HL-60 (cell line): ENCODE data around the gene SLC45A1.

Experiments
- DNase-seq, 2 experiments: peaks; one replicate each; pipeline ENCODE4 v3.0.0-alpha.2; 2010 to 2020; ENCODE audit warnings: low read depth in 1 of 2, low spot score in 1 of 2
- H3K27ac ChIP-seq: fragments of 250-450 bp; sonication (Bioruptor Pico); replicated peaks from 2 replicates; pipeline ENCODE4 v1.5.1; 2020; ENCODE audit warnings: mild to moderate bottlenecking, moderate library complexity
- H3K27me3 ChIP-seq: fragments of 250-450 bp; sonication (Bioruptor Pico); 2 replicates; pipeline ENCODE4 v1.5.1; 2021; ENCODE audit warnings: mild to moderate bottlenecking, moderate library complexity; ENCODE audit not compliant: insufficient read depth, poor library complexity, severe bottlenecking
- H3K4me3 ChIP-seq: replicated peaks from 2 replicates; pipeline ENCODE4 v1.5.1; 2011; ENCODE audit warnings: mild to moderate bottlenecking, control low read depth, low read length; ENCODE audit not compliant: insufficient read depth
- GABPA ChIP-seq: IDR thresholded peaks from 2 replicates; pipeline ENCODE4 v1.6.1; 2012; ENCODE audit warnings: low read depth
- POLR2AphosphoS5 ChIP-seq: IDR thresholded peaks from 2 replicates; pipeline ENCODE4 v1.6.1; 2012; ENCODE audit warnings: low read depth
- SPI1 ChIP-seq: IDR thresholded peaks from 2 replicates; pipeline ENCODE4 v1.6.1; 2012; ENCODE audit warnings: low read depth, mild to moderate bottlenecking, borderline replicate concordance
- TF ChIP-seq, protein P1 (sequence below): IDR thresholded peaks from 2 replicates; pipeline ENCODE4 v1.6.1; 2012; ENCODE audit warnings: low read depth; ENCODE audit not compliant: insufficient replicate concordance
- TF ChIP-seq, protein P2 (sequence below): IDR thresholded peaks from one replicate; pipeline ENCODE4 v1.5.1; 2011; ENCODE audit warnings: low read length, control low read depth, inconsistent platforms; ENCODE audit not compliant: insufficient read depth

Gene SLC45A1

DNA sequence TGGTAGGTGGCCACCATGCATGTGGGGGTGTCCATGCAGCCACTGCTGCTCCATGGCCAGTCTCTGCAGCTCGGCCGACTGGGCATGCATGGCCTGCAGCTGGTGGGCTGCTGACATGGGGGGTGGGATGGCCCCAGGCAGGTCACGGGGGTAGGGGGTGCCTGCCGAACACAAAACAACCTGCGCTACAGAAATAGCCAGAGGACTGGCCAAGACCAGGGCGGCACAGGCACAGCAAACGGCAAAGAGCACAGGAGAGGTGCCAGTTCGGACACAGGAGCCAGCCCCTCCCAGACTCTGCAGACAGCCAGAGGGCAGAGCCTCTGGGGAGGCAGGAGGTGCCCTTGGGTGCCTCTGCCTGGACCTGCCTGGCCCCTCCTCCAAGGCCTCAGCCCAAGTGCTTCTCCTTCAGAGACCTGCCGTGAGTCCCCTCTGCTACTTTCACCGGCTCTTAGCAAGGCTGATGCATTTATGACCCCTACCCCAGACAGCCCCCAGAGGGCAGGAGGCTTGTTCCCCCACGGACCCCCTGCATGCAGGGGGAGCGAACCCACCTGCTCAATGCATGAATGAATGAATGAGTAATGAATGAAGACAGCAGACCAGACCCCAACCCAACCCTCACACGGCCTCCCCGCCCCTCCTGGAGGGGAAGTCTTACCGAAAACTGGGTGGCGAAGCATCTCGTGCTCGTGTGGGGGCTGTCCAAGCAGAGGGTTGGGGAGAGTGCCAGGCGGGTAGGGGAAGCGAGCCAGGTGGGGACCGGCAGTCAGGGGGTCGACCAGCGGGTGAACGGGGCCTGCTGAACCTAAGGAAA is 37.7 kb downstream of the SLC45A1 start:
- H3K27ac ChIP-seq = no peak overlapping the region
- no peak overlapping the region for H3K4me3 ChIP-seq
- DNase-seq = no peak
- TF ChIP-seq, protein P1, sequence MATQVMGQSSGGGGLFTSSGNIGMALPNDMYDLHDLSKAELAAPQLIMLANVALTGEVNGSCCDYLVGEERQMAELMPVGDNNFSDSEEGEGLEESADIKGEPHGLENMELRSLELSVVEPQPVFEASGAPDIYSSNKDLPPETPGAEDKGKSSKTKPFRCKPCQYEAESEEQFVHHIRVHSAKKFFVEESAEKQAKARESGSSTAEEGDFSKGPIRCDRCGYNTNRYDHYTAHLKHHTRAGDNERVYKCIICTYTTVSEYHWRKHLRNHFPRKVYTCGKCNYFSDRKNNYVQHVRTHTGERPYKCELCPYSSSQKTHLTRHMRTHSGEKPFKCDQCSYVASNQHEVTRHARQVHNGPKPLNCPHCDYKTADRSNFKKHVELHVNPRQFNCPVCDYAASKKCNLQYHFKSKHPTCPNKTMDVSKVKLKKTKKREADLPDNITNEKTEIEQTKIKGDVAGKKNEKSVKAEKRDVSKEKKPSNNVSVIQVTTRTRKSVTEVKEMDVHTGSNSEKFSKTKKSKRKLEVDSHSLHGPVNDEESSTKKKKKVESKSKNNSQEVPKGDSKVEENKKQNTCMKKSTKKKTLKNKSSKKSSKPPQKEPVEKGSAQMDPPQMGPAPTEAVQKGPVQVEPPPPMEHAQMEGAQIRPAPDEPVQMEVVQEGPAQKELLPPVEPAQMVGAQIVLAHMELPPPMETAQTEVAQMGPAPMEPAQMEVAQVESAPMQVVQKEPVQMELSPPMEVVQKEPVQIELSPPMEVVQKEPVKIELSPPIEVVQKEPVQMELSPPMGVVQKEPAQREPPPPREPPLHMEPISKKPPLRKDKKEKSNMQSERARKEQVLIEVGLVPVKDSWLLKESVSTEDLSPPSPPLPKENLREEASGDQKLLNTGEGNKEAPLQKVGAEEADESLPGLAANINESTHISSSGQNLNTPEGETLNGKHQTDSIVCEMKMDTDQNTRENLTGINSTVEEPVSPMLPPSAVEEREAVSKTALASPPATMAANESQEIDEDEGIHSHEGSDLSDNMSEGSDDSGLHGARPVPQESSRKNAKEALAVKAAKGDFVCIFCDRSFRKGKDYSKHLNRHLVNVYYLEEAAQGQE = no peak
- TF ChIP-seq SPI1 = no peak
- TF ChIP-seq GABPA = no peak
- no peak for TF ChIP-seq POLR2AphosphoS5
- TF ChIP-seq, protein P2, sequence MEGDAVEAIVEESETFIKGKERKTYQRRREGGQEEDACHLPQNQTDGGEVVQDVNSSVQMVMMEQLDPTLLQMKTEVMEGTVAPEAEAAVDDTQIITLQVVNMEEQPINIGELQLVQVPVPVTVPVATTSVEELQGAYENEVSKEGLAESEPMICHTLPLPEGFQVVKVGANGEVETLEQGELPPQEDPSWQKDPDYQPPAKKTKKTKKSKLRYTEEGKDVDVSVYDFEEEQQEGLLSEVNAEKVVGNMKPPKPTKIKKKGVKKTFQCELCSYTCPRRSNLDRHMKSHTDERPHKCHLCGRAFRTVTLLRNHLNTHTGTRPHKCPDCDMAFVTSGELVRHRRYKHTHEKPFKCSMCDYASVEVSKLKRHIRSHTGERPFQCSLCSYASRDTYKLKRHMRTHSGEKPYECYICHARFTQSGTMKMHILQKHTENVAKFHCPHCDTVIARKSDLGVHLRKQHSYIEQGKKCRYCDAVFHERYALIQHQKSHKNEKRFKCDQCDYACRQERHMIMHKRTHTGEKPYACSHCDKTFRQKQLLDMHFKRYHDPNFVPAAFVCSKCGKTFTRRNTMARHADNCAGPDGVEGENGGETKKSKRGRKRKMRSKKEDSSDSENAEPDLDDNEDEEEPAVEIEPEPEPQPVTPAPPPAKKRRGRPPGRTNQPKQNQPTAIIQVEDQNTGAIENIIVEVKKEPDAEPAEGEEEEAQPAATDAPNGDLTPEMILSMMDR = no peak
- no peaks in the 10 kb centered on the region for H3K27me3 ChIP-seq

DNA sequence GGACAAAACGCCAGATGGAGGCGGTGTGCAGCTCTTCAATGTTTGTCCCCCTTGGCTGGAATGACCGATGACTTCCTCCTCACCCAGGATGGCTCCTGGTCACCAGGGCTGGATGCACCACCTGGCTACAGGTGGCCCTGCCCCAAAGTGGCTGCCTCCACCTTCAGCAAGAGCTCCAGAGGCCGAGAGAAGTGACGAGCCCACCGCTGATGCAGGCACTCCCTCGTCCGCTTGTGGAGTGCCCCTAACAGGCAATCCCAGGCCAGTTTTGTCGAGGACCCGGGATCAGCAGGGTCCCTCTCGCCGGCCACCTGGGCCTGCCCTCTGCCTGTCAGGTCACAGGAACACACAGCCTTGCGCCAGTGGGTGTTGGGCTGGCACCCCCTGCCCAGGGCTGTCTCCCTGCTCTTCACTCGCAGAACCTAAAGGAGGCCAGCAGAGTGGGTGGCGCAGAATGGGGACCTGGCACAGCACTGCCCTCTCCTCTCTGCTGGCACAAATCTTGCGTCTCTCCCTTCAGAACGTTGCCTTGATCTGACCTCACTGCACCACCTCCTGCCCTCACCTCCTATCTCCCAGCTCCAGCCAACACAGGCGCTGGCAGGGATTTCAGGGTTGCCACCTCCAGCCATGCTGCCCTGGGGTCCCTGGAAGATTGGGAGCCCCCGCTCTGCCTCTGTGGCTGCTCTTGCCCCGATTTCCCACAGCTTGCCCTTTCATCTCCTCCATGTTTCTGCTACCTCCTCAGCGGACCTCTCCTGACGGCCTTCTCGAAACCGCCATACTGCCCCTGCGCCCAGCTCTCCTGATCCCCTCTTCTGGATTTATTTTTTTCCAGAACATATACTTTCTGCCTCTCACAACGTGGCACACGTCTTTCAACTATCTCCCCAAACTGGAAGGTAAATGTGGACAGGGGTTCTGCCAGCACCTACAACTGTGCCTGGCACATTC is 38.6 kb downstream of the SLC45A1 start:
- H3K27me3 ChIP-seq = no peaks in the 10 kb centered on the region
- DNase-seq = no peak
- no peak overlapping the region for H3K27ac ChIP-seq
- H3K4me3 ChIP-seq = no peak overlapping the region
- no peak for TF ChIP-seq POLR2AphosphoS5
- TF ChIP-seq, protein P1 = no peak
- TF ChIP-seq SPI1 = no peak
- TF ChIP-seq, protein P2 = no peak
- TF ChIP-seq GABPA = no peak

DNA sequence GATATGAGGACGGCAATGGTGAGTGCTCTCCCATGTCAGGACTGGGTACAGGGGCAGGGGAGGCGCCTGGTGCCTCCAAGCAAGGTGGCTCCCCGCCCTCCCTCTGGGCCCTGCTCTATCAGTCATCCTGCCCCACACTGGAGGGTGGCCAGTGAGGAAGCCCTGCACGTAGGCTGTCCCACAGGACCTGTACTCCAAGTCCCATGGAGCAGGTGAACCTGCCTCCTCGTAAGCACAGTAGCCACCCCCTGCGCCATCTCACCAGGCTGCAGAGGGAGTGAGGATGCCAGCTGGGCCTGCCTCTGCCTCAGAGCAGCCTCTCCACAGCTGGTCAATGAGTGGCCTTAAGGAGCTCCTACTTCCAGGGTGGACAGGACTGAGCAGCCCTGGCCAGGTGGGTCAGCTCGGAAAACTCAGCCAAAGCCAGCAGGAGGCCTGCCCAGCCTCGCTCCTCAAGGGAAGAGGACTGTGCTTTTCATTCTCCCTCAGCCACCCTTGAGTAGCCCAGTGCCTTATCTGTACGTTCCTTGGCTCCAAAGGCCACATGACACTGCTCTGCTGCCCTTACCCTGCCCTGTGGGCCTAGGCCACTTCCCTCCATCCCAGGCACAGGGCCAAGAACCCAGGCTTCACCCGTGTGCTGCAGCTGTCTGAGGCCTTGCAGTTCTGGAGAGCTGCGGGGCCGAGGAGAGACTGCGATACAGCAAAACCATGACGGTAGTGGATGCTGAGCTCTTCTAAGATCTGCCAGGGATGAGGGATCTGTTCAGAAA is 39.6 kb downstream of the SLC45A1 start:
- no peak overlapping the region for H3K4me3 ChIP-seq
- no peak for TF ChIP-seq POLR2AphosphoS5
- no peak for TF ChIP-seq GABPA
- TF ChIP-seq, protein P2 = no peak
- TF ChIP-seq, protein P1 = no peak
- TF ChIP-seq SPI1 = no peak
- H3K27ac ChIP-seq = no peak overlapping the region
- no peak for DNase-seq
- H3K27me3 ChIP-seq = no peaks in the 10 kb centered on the region
